Loucy (cell line): Measurements from ENCODE around the gene CDC42BPB.

Experiments
- H2AFZ ChIP-seq: fragments of 200-600 bp; sonication (generic); 2 replicates; pipeline ENCODE4 v1.6.0; 2016; ENCODE audit warnings: antibody characterized with exemption, mild to moderate bottlenecking, low read length, moderate library complexity
- H3F3A ChIP-seq: fragments of 200-600 bp; 2 replicates; pipeline ENCODE4 v1.6.0; 2016; ENCODE audit warnings: antibody characterized with exemption, low read depth, mild to moderate bottlenecking
- H3K27me3 ChIP-seq: fragments of 200-600 bp; sonication (generic); 2 replicates; pipeline ENCODE4 v1.6.1; 2014; ENCODE audit warnings: low read length, mild to moderate bottlenecking; ENCODE audit not compliant: insufficient read depth, poor library complexity, severe bottlenecking
- H3K36me3 ChIP-seq: fragments of 200-600 bp; sonication (generic); 2 replicates; pipeline ENCODE4 v1.6.1; 2016; ENCODE audit warnings: low read length; ENCODE audit not compliant: insufficient read depth
- H3K4me1 ChIP-seq: fragments of 200-600 bp; sonication (generic); 2 replicates; pipeline ENCODE4 v1.5.1; 2014; ENCODE audit warnings: low read length, mild to moderate bottlenecking; ENCODE audit not compliant: insufficient read depth, poor library complexity, severe bottlenecking
- H3K4me2 ChIP-seq: fragments of 200-600 bp; sonication (generic); 2 replicates; pipeline ENCODE4 v1.6.0; 2014; ENCODE audit warnings: antibody characterized with exemption, low read length, low read depth, mild to moderate bottlenecking; ENCODE audit not compliant: poor library complexity, severe bottlenecking
- H3K4me3 ChIP-seq: fragments of 200-600 bp; sonication (generic); 2 replicates; pipeline ENCODE4 v1.5.1; 2014; ENCODE audit warnings: low read length, mild to moderate bottlenecking, mixed read lengths; ENCODE audit not compliant: poor library complexity, severe bottlenecking
- H3K79me2 ChIP-seq: fragments of 200-600 bp; sonication (generic); 2 replicates; pipeline ENCODE4 v1.6.1; 2014; ENCODE audit warnings: low read length; ENCODE audit not compliant: insufficient read depth
- H3K9ac ChIP-seq: fragments of 200-600 bp; sonication (generic); 2 replicates; pipeline ENCODE4 v1.6.0; 2014; ENCODE audit warnings: mild to moderate bottlenecking, low read depth, low read length, moderate library complexity; ENCODE audit not compliant: poor library complexity, severe bottlenecking
- H3K9me2 ChIP-seq: fragments of 200-600 bp; sonication (generic); replicated peaks from 2 replicates; pipeline ENCODE4 v1.6.1; 2016; ENCODE audit warnings: low read depth, low read length, mixed read lengths
- H3K9me3 ChIP-seq: fragments of 200-600 bp; sonication (generic); 2 replicates; pipeline ENCODE4 v1.6.1; 2014; ENCODE audit warnings: mild to moderate bottlenecking, antibody characterized with exemption, low read length, low read depth; ENCODE audit not compliant: insufficient read depth
- H4K20me1 ChIP-seq: fragments of 200-600 bp; sonication (generic); 2 replicates; pipeline ENCODE4 v1.6.0; 2014; ENCODE audit warnings: antibody characterized with exemption, low read length, mild to moderate bottlenecking; ENCODE audit not compliant: insufficient read depth, poor library complexity, severe bottlenecking
- EZH2phosphoT487 ChIP-seq: fragments of 200-600 bp; IDR thresholded peaks from 2 replicates; pipeline ENCODE4 v1.6.1; 2018; ENCODE audit warnings: antibody characterized with exemption, mild to moderate bottlenecking, moderate library complexity, borderline replicate concordance
- TF ChIP-seq, protein P1 (sequence below): fragments of 200-600 bp; sonication (generic); conservative IDR thresholded peaks from 2 replicates; pipeline ENCODE4 v1.5.1; 2014; ENCODE audit warnings: mild to moderate bottlenecking, antibody characterized with exemption, low read length

Gene CDC42BPB

DNA sequence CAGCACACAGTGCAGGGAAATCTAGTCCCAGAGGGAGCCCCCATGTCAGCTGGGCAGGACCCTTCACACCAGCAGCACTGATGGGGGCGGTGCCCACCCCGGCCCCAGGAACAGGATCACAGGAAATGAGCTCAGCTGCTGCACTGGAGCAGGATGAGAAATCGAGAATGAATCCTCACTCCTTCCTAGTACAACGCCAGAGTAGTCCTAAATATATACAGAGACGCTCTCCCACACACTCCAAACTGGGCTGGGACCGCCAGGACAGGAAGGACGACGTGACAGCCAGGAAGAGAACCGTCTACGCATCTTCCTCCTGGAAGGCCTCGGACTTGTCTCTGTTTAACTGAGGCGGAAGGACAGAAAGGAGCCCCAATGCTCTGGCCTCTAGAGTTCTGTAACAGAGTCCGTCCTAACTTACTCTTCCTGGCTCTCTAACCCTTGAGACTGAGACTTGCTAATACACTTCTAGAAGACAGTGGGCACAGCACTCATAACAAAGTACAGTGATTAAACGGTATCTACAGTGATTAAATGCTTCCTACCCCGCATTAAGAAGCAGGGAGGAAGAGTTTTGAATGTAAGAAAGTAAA is 33.4 kb downstream of the CDC42BPB start:
- H3F3A ChIP-seq, result no peaks in the 10 kb centered on the region
- H3K9ac ChIP-seq, result no peak overlapping the region
- no peak overlapping the region; the same call in 1 of the 2 replicates for H2AFZ ChIP-seq
- H3K4me1 ChIP-seq, result no peaks in the 10 kb centered on the region
- H3K4me2 ChIP-seq, result no peak overlapping the region
- no peaks in the 10 kb centered on the region for H3K27me3 ChIP-seq
- TF ChIP-seq, protein P1, sequence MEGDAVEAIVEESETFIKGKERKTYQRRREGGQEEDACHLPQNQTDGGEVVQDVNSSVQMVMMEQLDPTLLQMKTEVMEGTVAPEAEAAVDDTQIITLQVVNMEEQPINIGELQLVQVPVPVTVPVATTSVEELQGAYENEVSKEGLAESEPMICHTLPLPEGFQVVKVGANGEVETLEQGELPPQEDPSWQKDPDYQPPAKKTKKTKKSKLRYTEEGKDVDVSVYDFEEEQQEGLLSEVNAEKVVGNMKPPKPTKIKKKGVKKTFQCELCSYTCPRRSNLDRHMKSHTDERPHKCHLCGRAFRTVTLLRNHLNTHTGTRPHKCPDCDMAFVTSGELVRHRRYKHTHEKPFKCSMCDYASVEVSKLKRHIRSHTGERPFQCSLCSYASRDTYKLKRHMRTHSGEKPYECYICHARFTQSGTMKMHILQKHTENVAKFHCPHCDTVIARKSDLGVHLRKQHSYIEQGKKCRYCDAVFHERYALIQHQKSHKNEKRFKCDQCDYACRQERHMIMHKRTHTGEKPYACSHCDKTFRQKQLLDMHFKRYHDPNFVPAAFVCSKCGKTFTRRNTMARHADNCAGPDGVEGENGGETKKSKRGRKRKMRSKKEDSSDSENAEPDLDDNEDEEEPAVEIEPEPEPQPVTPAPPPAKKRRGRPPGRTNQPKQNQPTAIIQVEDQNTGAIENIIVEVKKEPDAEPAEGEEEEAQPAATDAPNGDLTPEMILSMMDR, result no peak
- TF ChIP-seq EZH2phosphoT487, result no peak
- no peaks in the 10 kb centered on the region for H3K9me2 ChIP-seq
- no peaks in the 10 kb centered on the region for H3K79me2 ChIP-seq
- no peaks in the 10 kb centered on the region for H4K20me1 ChIP-seq
- H3K9me3 ChIP-seq, result no peaks in the 10 kb centered on the region
- no peak overlapping the region for H3K4me3 ChIP-seq
- H3K36me3 ChIP-seq, result no peaks in the 10 kb centered on the region

DNA sequence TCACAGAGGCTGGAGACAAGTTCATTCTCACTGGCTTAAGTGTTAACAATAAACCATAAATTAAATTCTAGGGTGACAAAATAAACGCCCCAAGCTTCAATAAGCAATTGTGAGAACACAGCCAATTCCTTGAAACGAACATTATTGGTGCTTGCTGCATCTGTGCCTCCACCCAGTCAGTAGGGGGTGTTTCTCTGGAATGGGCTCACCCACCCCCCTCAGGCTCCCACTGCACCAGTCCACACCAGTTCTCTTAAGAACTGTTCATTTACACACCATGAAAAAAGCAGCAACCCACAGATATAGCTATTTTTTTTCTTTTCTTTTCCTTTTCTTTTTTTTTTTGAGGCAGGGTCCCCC is 34.7 kb downstream of the CDC42BPB start:
- Histone ChIP-seq H3K9ac (no peak overlapping the region), H3F3A (no peaks in the 10 kb centered on the region), H3K79me2 (no peaks in the 10 kb centered on the region), H3K4me3 (no peak overlapping the region), H4K20me1 (no peaks in the 10 kb centered on the region), H3K9me2 (no peaks in the 10 kb centered on the region), H3K4me2 (no peak overlapping the region), H2AFZ (no peak overlapping the region), H3K36me3 (no peaks in the 10 kb centered on the region), H3K27me3 (no peaks in the 10 kb centered on the region), H3K9me3 (no peaks in the 10 kb centered on the region), H3K4me1 (no peaks in the 10 kb centered on the region)
- TF ChIP-seq, protein P1, result no peak
- TF ChIP-seq EZH2phosphoT487, result no peak

DNA sequence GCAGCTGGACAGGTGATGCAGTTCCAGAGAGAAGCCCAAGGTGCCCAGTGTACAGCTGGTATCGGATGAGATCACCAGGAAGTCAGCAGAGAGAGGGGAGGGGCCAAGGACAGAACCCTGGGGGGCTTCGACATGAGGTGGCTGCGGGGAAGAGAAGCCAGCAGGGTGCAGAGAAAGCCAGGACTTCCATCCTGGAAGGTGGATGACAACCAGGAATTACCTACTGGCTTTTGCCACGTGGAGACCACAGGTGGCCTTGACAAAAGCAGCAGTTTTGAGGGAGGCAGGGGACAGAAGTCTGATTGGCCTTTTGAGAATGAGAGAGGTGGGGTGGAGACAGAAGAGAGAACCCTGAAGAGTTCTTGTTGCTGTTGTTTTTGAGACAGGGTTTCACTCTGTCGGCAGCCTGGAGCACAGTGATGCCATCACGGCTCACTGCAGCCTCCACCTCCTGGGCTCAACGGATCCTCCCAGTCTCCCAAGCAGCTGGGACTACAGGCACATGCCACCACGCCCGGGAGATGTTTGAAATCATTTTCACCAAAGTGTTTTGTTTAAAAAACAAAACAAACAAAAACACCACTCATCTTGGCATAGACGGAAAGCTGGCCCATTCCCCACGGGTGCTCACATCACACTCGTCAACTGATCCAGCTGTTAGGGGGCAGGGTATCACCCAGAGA is 35.2 kb downstream of the CDC42BPB start:
- Histone ChIP-seq H3K4me2 (no peak overlapping the region), H3F3A (no peaks in the 10 kb centered on the region), H3K27me3 (no peaks in the 10 kb centered on the region), H3K4me3 (no peak overlapping the region), H3K79me2 (no peaks in the 10 kb centered on the region), H3K36me3 (no peaks in the 10 kb centered on the region), H4K20me1 (no peaks in the 10 kb centered on the region), H3K4me1 (no peaks in the 10 kb centered on the region), H3K9ac (no peak overlapping the region), H3K9me3 (no peaks in the 10 kb centered on the region), H3K9me2 (no peaks in the 10 kb centered on the region), H2AFZ (no peak overlapping the region)
- TF ChIP-seq, protein P1, result no peak
- TF ChIP-seq EZH2phosphoT487, result no peak
